H1 (cell line): ENCODE data around the gene HES1.

ENCODE experiments used
- BCL11A ChIP-seq, 2 experiments: IDR thresholded peaks; one replicate each; pipeline ENCODE4 v1.6.1; 2011; ENCODE audit warnings: low read depth in 2 of 2, low read length in 2 of 2, mild to moderate bottlenecking in 2 of 2
- CREB1 ChIP-seq: IDR thresholded peaks from 2 replicates; pipeline ENCODE4 v1.6.1; 2012; ENCODE audit warnings: inconsistent platforms
- RNF2 ChIP-seq: fragments of 200-900, 300-1000 bp; sonication (generic); IDR thresholded peaks from 2 replicates; pipeline ENCODE4 v1.7.1; 2016; ENCODE audit warnings: borderline replicate concordance, low read depth, mild to moderate bottlenecking, antibody characterized with exemption, low read length; ENCODE audit not compliant: poor library complexity, severe bottlenecking; ENCODE audit errors: missing control alignments
- TF ChIP-seq, protein P1 (sequence below), 3 experiments: IDR thresholded peaks; 1 replicate in 2 of 3; 2 replicates in 1 of 3; pipeline versions ENCODE4 v1.5.1 to v1.6.1; 2011; ENCODE audit warnings: low read length in 3 of 3, mild to moderate bottlenecking in 3 of 3, inconsistent platforms in 2 of 3, low read depth in 1 of 3, moderate library complexity in 1 of 3; ENCODE audit not compliant: insufficient read depth in 1 of 3; ENCODE audit errors: control extremely low read depth in 1 of 3

DNA sequence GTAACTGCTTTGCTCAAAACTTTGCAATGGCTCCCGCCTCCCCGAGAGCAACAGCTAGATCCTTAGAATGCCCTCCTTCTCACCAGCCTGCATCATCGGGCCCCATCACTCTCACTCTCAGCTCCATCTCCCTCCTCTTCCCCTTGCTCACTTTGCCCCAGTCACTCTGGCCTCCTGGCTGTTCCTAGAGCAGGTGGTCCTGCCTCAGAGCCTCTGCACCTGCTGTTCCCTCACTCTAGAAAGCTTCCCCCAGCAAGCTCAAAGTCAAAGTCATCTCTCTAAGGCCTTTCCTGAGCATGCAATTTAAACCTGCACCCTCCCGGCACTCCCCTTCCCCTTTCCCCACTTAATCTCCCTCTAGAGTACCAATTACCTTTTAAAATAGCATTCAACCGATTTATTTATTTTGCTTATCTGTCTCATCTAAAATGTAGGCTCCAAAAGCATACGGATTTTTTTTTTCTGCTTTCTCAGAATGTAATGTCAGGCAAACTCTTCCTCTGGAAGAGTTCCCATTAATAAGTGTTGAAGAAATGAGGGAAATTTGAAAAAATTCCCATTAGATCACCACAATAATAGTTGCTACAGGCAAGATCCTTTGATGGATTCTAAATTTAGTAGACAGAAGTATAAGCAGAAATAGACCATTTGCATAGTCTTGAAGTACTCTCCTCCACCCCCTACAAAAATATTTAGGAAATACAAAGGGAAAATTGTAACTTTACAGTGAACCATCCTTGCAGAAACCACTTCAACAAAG is 15.9 kb upstream of the HES1 start:
- TF ChIP-seq CREB1, result no peak
- TF ChIP-seq, protein P1, sequence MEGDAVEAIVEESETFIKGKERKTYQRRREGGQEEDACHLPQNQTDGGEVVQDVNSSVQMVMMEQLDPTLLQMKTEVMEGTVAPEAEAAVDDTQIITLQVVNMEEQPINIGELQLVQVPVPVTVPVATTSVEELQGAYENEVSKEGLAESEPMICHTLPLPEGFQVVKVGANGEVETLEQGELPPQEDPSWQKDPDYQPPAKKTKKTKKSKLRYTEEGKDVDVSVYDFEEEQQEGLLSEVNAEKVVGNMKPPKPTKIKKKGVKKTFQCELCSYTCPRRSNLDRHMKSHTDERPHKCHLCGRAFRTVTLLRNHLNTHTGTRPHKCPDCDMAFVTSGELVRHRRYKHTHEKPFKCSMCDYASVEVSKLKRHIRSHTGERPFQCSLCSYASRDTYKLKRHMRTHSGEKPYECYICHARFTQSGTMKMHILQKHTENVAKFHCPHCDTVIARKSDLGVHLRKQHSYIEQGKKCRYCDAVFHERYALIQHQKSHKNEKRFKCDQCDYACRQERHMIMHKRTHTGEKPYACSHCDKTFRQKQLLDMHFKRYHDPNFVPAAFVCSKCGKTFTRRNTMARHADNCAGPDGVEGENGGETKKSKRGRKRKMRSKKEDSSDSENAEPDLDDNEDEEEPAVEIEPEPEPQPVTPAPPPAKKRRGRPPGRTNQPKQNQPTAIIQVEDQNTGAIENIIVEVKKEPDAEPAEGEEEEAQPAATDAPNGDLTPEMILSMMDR (IDR thresholded peaks at IDR 0.05; ENCODE audit: control extremely low read depth in 1 of 3, insufficient read depth in 1 of 3, low read depth in 1 of 3, low read length in 3 of 3), result no peak
- TF ChIP-seq RNF2, result no peak
- TF ChIP-seq BCL11A (IDR thresholded peaks at IDR 0.05; ENCODE audit: low read depth in 2 of 2, low read length in 2 of 2), result no peak
